HepG2 (cell line): ENCODE results near the gene BTN1A1. TPM values are rescaled to one million over a fixed set of nuclear protein-coding genes. Genes with fewer than 3 reads are reported as not detected.

Experiments used
- ASH2L ChIP-seq: fragments of 300-600, 200-600 bp; sonication (generic); IDR thresholded peaks from 2 replicates; pipeline ENCODE4 v1.7.0; 2017; ENCODE audit warnings: low read depth, mild to moderate bottlenecking, moderate library complexity, mixed read lengths, low read length; ENCODE audit not compliant: insufficient read length
- GABPA ChIP-seq, 2 experiments: IDR thresholded peaks; 2 replicates each; pipeline ENCODE4 v1.6.1; 2011 to 2016; ENCODE audit warnings: low read depth in 2 of 2, low read length in 1 of 2, missing biosample characterization in 1 of 2, missing genetic modification characterization in 1 of 2
- KDM2A ChIP-seq: sonication (generic); formaldehyde crosslinking; IDR thresholded peaks from 2 replicates; pipeline ENCODE4 v1.4.0; 2020; ENCODE audit warnings: low read depth, missing genetic modification reagents, borderline replicate concordance
- MTF1 ChIP-seq: sonication (generic); formaldehyde crosslinking; IDR thresholded peaks from 2 replicates; pipeline ENCODE4 v1.5.0; 2020; ENCODE audit warnings: missing genetic modification reagents
- NCOR1 ChIP-seq: fragments of 200-600 bp; sonication (generic); IDR thresholded peaks from 2 replicates; pipeline ENCODE4 v1.7.0; 2017; ENCODE audit warnings: antibody characterized with exemption, low read length, borderline replicate concordance
- PHF8 ChIP-seq: sonication (generic); formaldehyde crosslinking; IDR thresholded peaks from 2 replicates; pipeline ENCODE4 v1.5.0; 2020; ENCODE audit warnings: missing genetic modification reagents
- SATB2 ChIP-seq: sonication (generic); formaldehyde crosslinking; IDR thresholded peaks from 2 replicates; pipeline ENCODE4 v1.5.0; 2020; ENCODE audit warnings: missing genetic modification reagents
- TEAD3 ChIP-seq: optimal IDR thresholded peaks from 2 replicates; pipeline ENCODE3; 2016; ENCODE audit warnings: borderline replicate concordance
- ZNF205 ChIP-seq: IDR thresholded peaks from 2 replicates; pipeline ENCODE4 v1.6.1; 2018; ENCODE audit warnings: missing biosample characterization, missing genetic modification reagents
- ZNF329 ChIP-seq: sonication (generic); formaldehyde crosslinking; IDR thresholded peaks from 2 replicates; pipeline ENCODE4 v1.9.0; 2021; ENCODE audit warnings: low read depth, mild to moderate bottlenecking, missing genetic modification reagents
- ZSCAN29 ChIP-seq: sonication (generic); formaldehyde crosslinking; conservative IDR thresholded peaks from 2 replicates; pipeline ENCODE4 v1.4.0; 2020; ENCODE audit warnings: mild to moderate bottlenecking, missing genetic modification reagents
- polyA plus RNA-seq, 8 experiments: library from polyadenylated mRNA; depleted of rRNA in 3 of 8; stranded (reverse) in 7 of 8; unstranded in 1 of 8; fragments of >200 nt; fragmentation: Illumina TruSeq in 4 of 8; extraction: Trizol in 4 of 8; gene quantifications; 2 replicates each; pipeline versions ENCODE4 v1.2.1 to v1.2.3, GENCODE V29; 2011 to 2016; ENCODE audit warnings: low read depth in 4 of 8, missing spikeins in 1 of 8, mixed read lengths in 1 of 8; ENCODE audit not compliant: insufficient read depth in 1 of 8
- total RNA-seq, 5 experiments: library from RNA; depleted of rRNA; stranded (reverse); fragments of >200 nt; fragmentation: Illumina TruSeq; extraction: Trizol; gene quantifications; 2 replicates each; pipeline ENCODE4 v1.2.3, GENCODE V29; 2016; ENCODE audit warnings: low read depth in 1 of 5
- TF ChIP-seq, protein P1 (sequence below), 2 experiments: IDR thresholded peaks; 2 replicates each; pipeline ENCODE4 v1.6.1; 2011 to 2012; ENCODE audit warnings: low read length in 2 of 2, borderline replicate concordance in 1 of 2, low read depth in 1 of 2, mild to moderate bottlenecking in 1 of 2, moderate library complexity in 1 of 2
- TF ChIP-seq, protein P2 (sequence below): sonication (generic); formaldehyde crosslinking; IDR thresholded peaks from 2 replicates; pipeline ENCODE4 v1.5.0; 2020; ENCODE audit warnings: missing genetic modification reagents
- TF ChIP-seq, protein P3 (sequence below): sonication (generic); formaldehyde crosslinking; IDR thresholded peaks from 2 replicates; pipeline ENCODE4 v1.4.0; 2020; ENCODE audit warnings: missing genetic modification reagents, low read depth, mild to moderate bottlenecking, borderline replicate concordance
- TF ChIP-seq, protein P4 (sequence below): IDR thresholded peaks from 2 replicates; pipeline ENCODE4 v1.6.1; 2016; ENCODE audit warnings: low read depth
- TF ChIP-seq, protein P5 (sequence below): IDR thresholded peaks from 2 replicates; pipeline ENCODE4 v1.6.1; 2012; ENCODE audit warnings: low read length, improper control_type of control experiment

Gene BTN1A1
- total and polyA plus RNA-seq, 2 of the 13 experiments (the other 11 are each of a cell fraction or from before 2014, with no cell fraction given), result 0.04 TPM; not detected in 1

DNA sequence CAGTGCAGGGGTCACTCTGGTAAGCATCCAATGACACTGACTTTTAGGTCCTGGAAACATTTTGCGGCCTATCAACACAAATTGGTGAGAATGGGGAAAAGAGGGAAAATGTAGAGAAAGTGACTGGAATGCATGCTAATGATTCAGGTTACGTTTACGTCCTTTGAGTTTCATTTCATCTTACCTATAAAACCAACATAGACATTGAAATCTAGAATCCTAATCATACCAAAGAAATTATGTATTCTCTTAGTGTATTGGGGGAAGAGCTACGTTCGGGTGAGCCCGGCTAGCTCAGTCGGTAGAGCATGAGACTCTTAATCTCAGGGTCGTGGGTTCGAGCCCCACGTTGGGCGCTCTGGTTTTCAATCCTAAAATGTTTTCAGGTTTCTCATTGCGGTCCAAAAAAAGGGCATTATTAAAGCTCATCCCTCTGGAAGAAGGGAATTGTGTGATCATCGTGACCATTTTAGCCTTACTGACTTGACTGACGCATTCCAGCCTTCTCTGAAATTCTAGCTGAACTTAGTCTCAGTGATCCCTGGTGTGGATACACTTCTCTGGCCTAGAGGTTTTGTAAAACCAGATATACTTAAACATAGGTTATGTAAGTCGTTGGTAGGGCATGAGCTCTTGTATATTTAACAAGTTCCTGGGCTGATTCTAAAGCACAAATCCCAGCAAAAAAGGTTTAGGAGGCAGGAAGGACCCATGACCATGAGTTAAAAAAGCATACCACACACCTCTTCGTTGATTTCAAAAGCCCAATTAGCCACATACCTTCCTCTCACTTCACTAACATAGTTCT, 56.4 kb downstream of the BTN1A1 start (continued):
- TF ChIP-seq, protein P1, sequence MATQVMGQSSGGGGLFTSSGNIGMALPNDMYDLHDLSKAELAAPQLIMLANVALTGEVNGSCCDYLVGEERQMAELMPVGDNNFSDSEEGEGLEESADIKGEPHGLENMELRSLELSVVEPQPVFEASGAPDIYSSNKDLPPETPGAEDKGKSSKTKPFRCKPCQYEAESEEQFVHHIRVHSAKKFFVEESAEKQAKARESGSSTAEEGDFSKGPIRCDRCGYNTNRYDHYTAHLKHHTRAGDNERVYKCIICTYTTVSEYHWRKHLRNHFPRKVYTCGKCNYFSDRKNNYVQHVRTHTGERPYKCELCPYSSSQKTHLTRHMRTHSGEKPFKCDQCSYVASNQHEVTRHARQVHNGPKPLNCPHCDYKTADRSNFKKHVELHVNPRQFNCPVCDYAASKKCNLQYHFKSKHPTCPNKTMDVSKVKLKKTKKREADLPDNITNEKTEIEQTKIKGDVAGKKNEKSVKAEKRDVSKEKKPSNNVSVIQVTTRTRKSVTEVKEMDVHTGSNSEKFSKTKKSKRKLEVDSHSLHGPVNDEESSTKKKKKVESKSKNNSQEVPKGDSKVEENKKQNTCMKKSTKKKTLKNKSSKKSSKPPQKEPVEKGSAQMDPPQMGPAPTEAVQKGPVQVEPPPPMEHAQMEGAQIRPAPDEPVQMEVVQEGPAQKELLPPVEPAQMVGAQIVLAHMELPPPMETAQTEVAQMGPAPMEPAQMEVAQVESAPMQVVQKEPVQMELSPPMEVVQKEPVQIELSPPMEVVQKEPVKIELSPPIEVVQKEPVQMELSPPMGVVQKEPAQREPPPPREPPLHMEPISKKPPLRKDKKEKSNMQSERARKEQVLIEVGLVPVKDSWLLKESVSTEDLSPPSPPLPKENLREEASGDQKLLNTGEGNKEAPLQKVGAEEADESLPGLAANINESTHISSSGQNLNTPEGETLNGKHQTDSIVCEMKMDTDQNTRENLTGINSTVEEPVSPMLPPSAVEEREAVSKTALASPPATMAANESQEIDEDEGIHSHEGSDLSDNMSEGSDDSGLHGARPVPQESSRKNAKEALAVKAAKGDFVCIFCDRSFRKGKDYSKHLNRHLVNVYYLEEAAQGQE (IDR thresholded peaks at IDR 0.05; ENCODE audit: borderline replicate concordance in 1 of 2, low read depth in 1 of 2, low read length in 2 of 2), result 0 out of 4 replicates have a peak, but pooled peaks of 1 of the 2 experiments have one; percentile 38
- TF ChIP-seq SATB2 (CRISPR knock-in tag), result peak; percentile 32; the same call in 1 of the 2 replicates
- TF ChIP-seq, protein P2, sequence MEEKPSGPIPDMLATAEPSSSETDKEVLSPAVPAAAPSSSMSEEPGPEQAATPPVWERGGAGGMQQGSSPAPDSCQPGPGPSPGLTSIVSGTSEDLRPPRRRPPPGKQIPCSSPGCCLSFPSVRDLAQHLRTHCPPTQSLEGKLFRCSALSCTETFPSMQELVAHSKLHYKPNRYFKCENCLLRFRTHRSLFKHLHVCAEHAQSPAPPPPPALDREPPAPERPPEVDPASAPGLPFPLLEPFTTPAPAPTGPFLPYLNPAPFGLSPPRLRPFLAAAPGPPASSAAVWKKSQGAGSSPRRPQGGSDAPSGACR (CRISPR knock-in tag), result no peak; the same call in 1 of the 2 replicates
- 0 out of 2 replicates have a peak, but pooled peaks have one; percentile 35 for TF ChIP-seq ZNF205 (CRISPR knock-in tag)
- TF ChIP-seq PHF8, result peak; percentile 38; the same call in 1 of the 2 replicates
- TF ChIP-seq GABPA (IDR thresholded peaks at IDR 0.05; ENCODE audit: low read depth, low read length), result no peak
- TF ChIP-seq GABPA (CRISPR knock-in tag; IDR thresholded peaks at IDR 0.05; ENCODE audit: low read depth), result peak; percentile 59; the same call in 1 of the 2 replicates
- peak; percentile 68 for TF ChIP-seq NCOR1
- TF ChIP-seq, protein P3, sequence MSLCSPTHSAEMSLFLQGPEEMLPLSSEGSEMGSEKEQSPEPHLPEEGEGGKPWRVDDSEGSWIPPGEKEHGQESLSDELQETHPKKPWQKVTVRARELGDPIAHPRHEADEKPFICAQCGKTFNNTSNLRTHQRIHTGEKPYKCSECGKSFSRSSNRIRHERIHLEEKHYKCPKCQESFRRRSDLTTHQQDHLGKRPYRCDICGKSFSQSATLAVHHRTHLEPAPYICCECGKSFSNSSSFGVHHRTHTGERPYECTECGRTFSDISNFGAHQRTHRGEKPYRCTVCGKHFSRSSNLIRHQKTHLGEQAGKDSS (CRISPR knock-in tag), result no peak; the same call in 1 of the 2 replicates
- TF ChIP-seq, protein P4, sequence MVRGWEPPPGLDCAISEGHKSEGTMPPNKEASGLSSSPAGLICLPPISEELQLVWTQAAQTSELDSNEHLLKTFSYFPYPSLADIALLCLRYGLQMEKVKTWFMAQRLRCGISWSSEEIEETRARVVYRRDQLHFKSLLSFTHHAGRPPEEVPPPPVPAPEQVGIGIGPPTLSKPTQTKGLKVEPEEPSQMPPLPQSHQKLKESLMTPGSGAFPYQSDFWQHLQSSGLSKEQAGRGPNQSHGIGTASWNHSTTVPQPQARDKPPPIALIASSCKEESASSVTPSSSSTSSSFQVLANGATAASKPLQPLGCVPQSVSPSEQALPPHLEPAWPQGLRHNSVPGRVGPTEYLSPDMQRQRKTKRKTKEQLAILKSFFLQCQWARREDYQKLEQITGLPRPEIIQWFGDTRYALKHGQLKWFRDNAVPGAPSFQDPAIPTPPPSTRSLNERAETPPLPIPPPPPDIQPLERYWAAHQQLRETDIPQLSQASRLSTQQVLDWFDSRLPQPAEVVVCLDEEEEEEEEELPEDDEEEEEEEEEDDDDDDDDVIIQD (CRISPR knock-in tag), result no peak
- TF ChIP-seq MTF1, result 0 out of 2 replicates have a peak, but pooled peaks have one; percentile 17
- TF ChIP-seq KDM2A (CRISPR knock-in tag), result peak; percentile 85
- TF ChIP-seq, protein P5, sequence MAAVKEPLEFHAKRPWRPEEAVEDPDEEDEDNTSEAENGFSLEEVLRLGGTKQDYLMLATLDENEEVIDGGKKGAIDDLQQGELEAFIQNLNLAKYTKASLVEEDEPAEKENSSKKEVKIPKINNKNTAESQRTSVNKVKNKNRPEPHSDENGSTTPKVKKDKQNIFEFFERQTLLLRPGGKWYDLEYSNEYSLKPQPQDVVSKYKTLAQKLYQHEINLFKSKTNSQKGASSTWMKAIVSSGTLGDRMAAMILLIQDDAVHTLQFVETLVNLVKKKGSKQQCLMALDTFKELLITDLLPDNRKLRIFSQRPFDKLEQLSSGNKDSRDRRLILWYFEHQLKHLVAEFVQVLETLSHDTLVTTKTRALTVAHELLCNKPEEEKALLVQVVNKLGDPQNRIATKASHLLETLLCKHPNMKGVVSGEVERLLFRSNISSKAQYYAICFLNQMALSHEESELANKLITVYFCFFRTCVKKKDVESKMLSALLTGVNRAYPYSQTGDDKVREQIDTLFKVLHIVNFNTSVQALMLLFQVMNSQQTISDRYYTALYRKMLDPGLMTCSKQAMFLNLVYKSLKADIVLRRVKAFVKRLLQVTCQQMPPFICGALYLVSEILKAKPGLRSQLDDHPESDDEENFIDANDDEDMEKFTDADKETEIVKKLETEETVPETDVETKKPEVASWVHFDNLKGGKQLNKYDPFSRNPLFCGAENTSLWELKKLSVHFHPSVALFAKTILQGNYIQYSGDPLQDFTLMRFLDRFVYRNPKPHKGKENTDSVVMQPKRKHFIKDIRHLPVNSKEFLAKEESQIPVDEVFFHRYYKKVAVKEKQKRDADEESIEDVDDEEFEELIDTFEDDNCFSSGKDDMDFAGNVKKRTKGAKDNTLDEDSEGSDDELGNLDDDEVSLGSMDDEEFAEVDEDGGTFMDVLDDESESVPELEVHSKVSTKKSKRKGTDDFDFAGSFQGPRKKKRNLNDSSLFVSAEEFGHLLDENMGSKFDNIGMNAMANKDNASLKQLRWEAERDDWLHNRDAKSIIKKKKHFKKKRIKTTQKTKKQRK, result no peak
- TF ChIP-seq ASH2L, result no peak
- peak; percentile 71 for TF ChIP-seq TEAD3
- no peak for TF ChIP-seq ZNF329 (CRISPR knock-in tag)
- TF ChIP-seq ZSCAN29 (CRISPR knock-in tag), result peak; percentile 67; the same call in 1 of the 2 replicates
